ENCODE data around the gene CAMSAP2. TPM values are rescaled to one million over a fixed set of nuclear protein-coding genes. Genes with fewer than 3 reads are reported as not detected.

The CAMSAP2 gene
- total RNA-seq, 2 donors from 2014 or later, result 22.1 to 22.2 TPM

DNA sequence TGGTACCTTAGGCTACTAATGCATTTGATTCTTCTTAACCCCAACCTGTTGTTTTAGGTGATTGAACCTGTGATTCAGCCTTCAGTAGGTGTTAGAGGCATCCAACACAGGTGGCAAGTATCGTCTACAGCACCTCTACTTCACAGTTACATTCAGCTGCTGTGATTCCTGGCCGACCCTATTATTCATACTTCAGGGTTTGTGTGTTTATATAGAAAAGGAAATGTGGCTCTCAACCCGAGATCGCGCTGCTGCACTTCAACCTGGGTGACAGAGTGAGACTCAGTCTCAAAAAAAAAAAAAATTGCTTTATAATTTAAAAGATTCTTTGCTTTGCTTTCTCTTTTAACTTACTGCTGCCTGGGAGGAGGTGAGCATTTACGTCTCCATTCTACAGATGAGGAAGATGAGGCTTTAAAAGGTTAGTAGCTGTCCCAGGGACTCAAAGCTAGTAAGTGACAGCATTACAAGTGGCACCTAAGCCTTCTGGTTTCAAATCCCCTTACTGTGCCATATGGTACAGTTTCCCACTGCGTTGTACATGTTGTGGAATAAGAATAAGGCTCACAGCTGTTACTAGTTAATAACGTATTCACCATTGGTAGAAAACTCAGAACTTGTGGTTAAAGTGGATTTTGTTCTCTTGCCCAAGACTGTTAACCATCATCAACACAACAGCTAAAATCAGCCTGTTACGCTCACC lies 124.2 kb downstream of the CAMSAP2 start:
- no peak for DNase-seq
- H3K27ac ChIP-seq (ENCODE audit: low read depth, low read length), result no peak overlapping the region
- WGBS, 2 experiments (ENCODE audit: insufficient coverage in 1 of 2, insufficient read length in 1 of 2), result 96 to 100% methylated on average over 2 to 9 of the region's 9 CpGs
- H3K9me3 ChIP-seq (ENCODE audit: control insufficient read depth, low read length), result no peaks in the 10 kb centered on the region
- TF ChIP-seq, protein P1, sequence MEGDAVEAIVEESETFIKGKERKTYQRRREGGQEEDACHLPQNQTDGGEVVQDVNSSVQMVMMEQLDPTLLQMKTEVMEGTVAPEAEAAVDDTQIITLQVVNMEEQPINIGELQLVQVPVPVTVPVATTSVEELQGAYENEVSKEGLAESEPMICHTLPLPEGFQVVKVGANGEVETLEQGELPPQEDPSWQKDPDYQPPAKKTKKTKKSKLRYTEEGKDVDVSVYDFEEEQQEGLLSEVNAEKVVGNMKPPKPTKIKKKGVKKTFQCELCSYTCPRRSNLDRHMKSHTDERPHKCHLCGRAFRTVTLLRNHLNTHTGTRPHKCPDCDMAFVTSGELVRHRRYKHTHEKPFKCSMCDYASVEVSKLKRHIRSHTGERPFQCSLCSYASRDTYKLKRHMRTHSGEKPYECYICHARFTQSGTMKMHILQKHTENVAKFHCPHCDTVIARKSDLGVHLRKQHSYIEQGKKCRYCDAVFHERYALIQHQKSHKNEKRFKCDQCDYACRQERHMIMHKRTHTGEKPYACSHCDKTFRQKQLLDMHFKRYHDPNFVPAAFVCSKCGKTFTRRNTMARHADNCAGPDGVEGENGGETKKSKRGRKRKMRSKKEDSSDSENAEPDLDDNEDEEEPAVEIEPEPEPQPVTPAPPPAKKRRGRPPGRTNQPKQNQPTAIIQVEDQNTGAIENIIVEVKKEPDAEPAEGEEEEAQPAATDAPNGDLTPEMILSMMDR (conservative IDR thresholded peaks at IDR 0.05), result no peak
- no peak overlapping the region for H3K4me3 Mint-ChIP-seq
- H3K27me3 ChIP-seq (ENCODE audit: control insufficient read depth, insufficient read depth, low read length, poor library complexity, severe bottlenecking), result no peaks in the 10 kb centered on the region
- peaks cover 8% of the 10 kb centered on the region for H3K36me3 Mint-ChIP-seq (ENCODE audit: low read depth)
- H3K27me3 Mint-ChIP-seq (ENCODE audit: insufficient read depth), result no peaks in the 10 kb centered on the region
- H3K9me3 Mint-ChIP-seq, result no peaks in the 10 kb centered on the region
- H3K4me1 Mint-ChIP-seq, result peaks cover 7% of the 10 kb centered on the region
- no peak overlapping the region for H3K27ac Mint-ChIP-seq
- peaks cover 38% of the 10 kb centered on the region for H3K36me3 ChIP-seq (ENCODE audit: control insufficient read depth, insufficient read depth, low read length)
- no peak overlapping the region for H3K9ac ChIP-seq (ENCODE audit: extremely low read depth, low read length, poor library complexity, severe bottlenecking)
- H3K4me1 ChIP-seq (ENCODE audit: control insufficient read depth, insufficient read depth, low read length), result no peaks in the 10 kb centered on the region
- H3K4me3 ChIP-seq (ENCODE audit: low read length), result no peak overlapping the region

DNA sequence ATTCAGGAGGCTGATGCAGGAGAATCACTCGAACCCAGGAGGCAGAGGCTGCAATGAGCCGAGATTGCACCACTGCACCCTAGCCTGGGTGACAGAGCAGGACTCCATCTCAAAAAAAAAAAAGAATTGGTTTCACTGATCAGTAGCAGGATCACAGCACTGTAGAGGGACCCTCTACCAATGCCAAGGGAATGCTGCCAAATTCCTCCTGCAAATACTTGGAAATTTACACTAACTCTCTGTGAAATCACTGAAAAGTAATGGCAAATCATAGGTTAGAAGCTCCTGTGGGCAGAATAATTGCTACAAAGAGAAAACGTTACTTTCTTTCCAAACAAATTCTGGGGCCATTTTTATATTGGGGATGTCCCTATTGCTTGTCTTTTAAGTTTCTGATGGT lies 127.4 kb downstream of the CAMSAP2 start:
- no peak overlapping the region for H3K4me3 ChIP-seq (ENCODE audit: low read length)
- H3K36me3 ChIP-seq (ENCODE audit: control insufficient read depth, insufficient read depth, low read length), result peaks cover 21% of the 10 kb centered on the region
- DNase-seq, result no peak
- H3K9ac ChIP-seq (ENCODE audit: extremely low read depth, low read length, poor library complexity, severe bottlenecking), result no peak overlapping the region
- H3K9me3 ChIP-seq (ENCODE audit: control insufficient read depth, low read length), result no peaks in the 10 kb centered on the region
- peaks cover 8% of the 10 kb centered on the region for H3K36me3 Mint-ChIP-seq (ENCODE audit: low read depth)
- no peak overlapping the region for H3K4me3 Mint-ChIP-seq
- no peaks in the 10 kb centered on the region for H3K4me1 ChIP-seq (ENCODE audit: control insufficient read depth, insufficient read depth, low read length)
- no peak overlapping the region for H3K27ac Mint-ChIP-seq
- H3K9me3 Mint-ChIP-seq, result no peaks in the 10 kb centered on the region
- 90% methylated on average over 3 of the region's 3 CpGs for WGBS, 2 experiments (ENCODE audit: insufficient coverage in 1 of 2, insufficient read length in 1 of 2)
- no peak overlapping the region for H3K27ac ChIP-seq (ENCODE audit: low read depth, low read length)
- peaks cover 7% of the 10 kb centered on the region for H3K4me1 Mint-ChIP-seq
- H3K27me3 Mint-ChIP-seq (ENCODE audit: insufficient read depth), result no peaks in the 10 kb centered on the region
- TF ChIP-seq, protein P1 (conservative IDR thresholded peaks at IDR 0.05), result no peak
- H3K27me3 ChIP-seq (ENCODE audit: control insufficient read depth, insufficient read depth, low read length, poor library complexity, severe bottlenecking), result no peaks in the 10 kb centered on the region

DNA sequence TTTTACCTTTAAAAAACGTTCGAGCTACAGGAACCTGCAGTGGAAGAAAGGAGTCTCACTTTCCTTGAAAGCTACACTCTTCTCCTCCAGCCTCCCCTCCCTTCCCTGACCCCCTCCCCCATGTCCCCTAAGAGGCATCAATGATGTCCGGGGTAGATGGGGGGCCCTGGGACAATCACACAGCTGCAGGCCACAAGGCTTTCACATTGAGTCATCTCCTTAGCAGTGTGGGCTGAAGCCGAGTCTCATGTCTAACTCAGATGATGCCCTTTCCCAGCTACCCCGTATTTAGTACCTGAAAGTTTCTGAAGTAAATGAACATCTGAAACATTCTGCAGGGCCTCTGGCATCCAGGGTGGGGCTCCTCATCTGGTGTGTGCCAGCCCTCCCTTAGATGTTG lies 127.8 kb downstream of the CAMSAP2 start:
- no peak overlapping the region for H3K4me3 Mint-ChIP-seq
- H3K9me3 Mint-ChIP-seq, result no peaks in the 10 kb centered on the region
- TF ChIP-seq, protein P1 (conservative IDR thresholded peaks at IDR 0.05), result no peak
- no peak for DNase-seq
- WGBS, 2 experiments (ENCODE audit: insufficient coverage in 1 of 2, insufficient read length in 1 of 2), result 78 to 86% methylated on average over 2 to 5 of the region's 5 CpGs
- peaks cover 2% of the 10 kb centered on the region for H3K27me3 Mint-ChIP-seq (ENCODE audit: insufficient read depth)
- H3K4me1 Mint-ChIP-seq, result peaks cover 7% of the 10 kb centered on the region
- Histone ChIP-seq H3K4me1 (ENCODE audit: control insufficient read depth, insufficient read depth, low read length) (no peaks in the 10 kb centered on the region), H3K36me3 (ENCODE audit: control insufficient read depth, insufficient read depth, low read length) (peaks cover 21% of the 10 kb centered on the region), H3K27ac (ENCODE audit: low read depth, low read length) (no peak overlapping the region), H3K9ac (ENCODE audit: extremely low read depth, low read length, poor library complexity, severe bottlenecking) (no peak overlapping the region), H3K4me3 (ENCODE audit: low read length) (no peak overlapping the region), H3K9me3 (ENCODE audit: control insufficient read depth, low read length) (no peaks in the 10 kb centered on the region), H3K27me3 (ENCODE audit: control insufficient read depth, insufficient read depth, low read length, poor library complexity, severe bottlenecking) (no peaks in the 10 kb centered on the region)
- peaks cover 8% of the 10 kb centered on the region for H3K36me3 Mint-ChIP-seq (ENCODE audit: low read depth)
- H3K27ac Mint-ChIP-seq, result no peak overlapping the region
